GM12878 (cell line): ENCODE results near the gene PGAP3. TPM values are rescaled to one million over a fixed set of nuclear protein-coding genes. Genes with fewer than 3 reads are reported as not detected.
A peak's percentile ranks its signal among the peaks of the same experiment; 100 is the strongest.

Experiments used
- DPF2 ChIP-seq: fragments of 450-650 bp; IDR thresholded peaks from 2 replicates; pipeline ENCODE4 v1.6.1; 2017; ENCODE audit warnings: mild to moderate bottlenecking
- EED ChIP-seq: sonication (generic); IDR thresholded peaks from 2 replicates; pipeline ENCODE4 v1.6.1; 2016; ENCODE audit warnings: antibody characterized with exemption, low read depth
- ETV6 ChIP-seq, 2 experiments: fragments of 450-650 bp in 1 of 2; IDR thresholded peaks in 1 of 2; conservative IDR thresholded peaks in 1 of 2; 2 replicates each; pipeline ENCODE4 v1.6.1; 2014; ENCODE audit warnings: antibody characterized with exemption in 1 of 2, borderline replicate concordance in 1 of 2, low read depth in 1 of 2, mild to moderate bottlenecking in 1 of 2, moderate library complexity in 1 of 2
- GABPA ChIP-seq: IDR thresholded peaks from 2 replicates; pipeline ENCODE4 v1.6.1; 2014; ENCODE audit warnings: antibody characterized with exemption, low read depth, mild to moderate bottlenecking, inconsistent platforms
- MEF2B ChIP-seq: fragments of 450-650 bp; IDR thresholded peaks from 2 replicates; pipeline ENCODE4 v1.6.1; 2018; ENCODE audit warnings: mild to moderate bottlenecking, moderate library complexity; ENCODE audit not compliant: partially characterized antibody, poor library complexity, severe bottlenecking
- NR2C1 ChIP-seq: fragments of 450-650 bp; IDR thresholded peaks from 2 replicates; pipeline ENCODE4 v1.6.1; 2017; ENCODE audit warnings: antibody characterized with exemption, mild to moderate bottlenecking, moderate library complexity
- POLR2AphosphoS2 ChIP-seq: IDR thresholded peaks from 2 replicates; pipeline ENCODE4 v1.6.1; 2011; ENCODE audit warnings: low read depth, mild to moderate bottlenecking, low read length, improper control_type of control experiment, moderate library complexity
- SRF ChIP-seq, 2 experiments: IDR thresholded peaks; 2 replicates each; pipeline ENCODE4 v1.6.1; 2011; ENCODE audit warnings: low read depth in 2 of 2, low read length in 2 of 2, mild to moderate bottlenecking in 1 of 2, moderate library complexity in 1 of 2
- TCF12 ChIP-seq: IDR thresholded peaks from 2 replicates; pipeline ENCODE4 v1.6.1; 2011; ENCODE audit warnings: low read depth, mild to moderate bottlenecking, low read length
- ZNF592 ChIP-seq: fragments of 450-650 bp; IDR thresholded peaks from 2 replicates; pipeline ENCODE4 v1.6.1; 2017; ENCODE audit warnings: mild to moderate bottlenecking, moderate library complexity
- polyA plus RNA-seq, 11 experiments: library from polyadenylated mRNA; depleted of rRNA in 4 of 11; unstranded in 6 of 11; stranded (reverse) in 5 of 11; fragments of >200 nt; fragmentation: Nextera tagmentation in 4 of 11; fragmentation: Illumina TruSeq in 1 of 11; extraction: Ambion mirVana in 4 of 11; extraction: Trizol in 1 of 11; gene quantifications; 1 replicate in 1 of 11; 2 replicates in 10 of 11; pipeline versions ENCODE4 v1.2.1 to v1.2.3, GENCODE V29; 2011 to 2016; ENCODE audit warnings: inconsistent platforms in 2 of 11, missing spikeins in 2 of 11, low read depth in 1 of 11
- total RNA-seq, 4 experiments: library from RNA; depleted of rRNA in 3 of 4; stranded (reverse); fragments of >200 nt in 3 of 4; fragmentation: Illumina TruSeq in 1 of 4; extraction: Trizol in 1 of 4; gene quantifications; 2 replicates each; pipeline versions ENCODE4 v1.2.1 to v1.2.3, GENCODE V29; 2013 to 2021

The PGAP3 gene
- total and polyA plus RNA-seq, 10 of the 15 experiments (the other 5 are each of a cell fraction or from before 2014, with no cell fraction given), result 0.21 to 10.0 (median 5.3) TPM

GRCh38 chr17:39636927-39637736 is 50.7 kb downstream of the PGAP3 start, which contains the start of gene STARD3 (continued):
- no peak for TF ChIP-seq ZNF592
- TF ChIP-seq SRF (IDR thresholded peaks at IDR 0.05; ENCODE audit: low read depth in 2 of 2, low read length in 2 of 2), result peak in 1 of 2 experiments; percentile 71; a peak in 1 of 4 replicates
- no peak for TF ChIP-seq POLR2AphosphoS2
- 0 out of 2 replicates have a peak, but pooled peaks have one; percentile 14 for TF ChIP-seq EED
- TF ChIP-seq DPF2, result peak; percentile 72; the same call in 1 of the 2 replicates
- TF ChIP-seq MEF2B, result peak; percentile 36
- peak; percentile 71 for TF ChIP-seq NR2C1
- no peak for TF ChIP-seq ETV6 (conservative IDR thresholded peaks at IDR 0.05 in 1 of 2, IDR thresholded peaks at IDR 0.05 in 1 of 2; ENCODE audit: borderline replicate concordance in 1 of 2, low read depth in 1 of 2)
- peak; percentile 91 for TF ChIP-seq GABPA
- peak; percentile 48; the same call in 1 of the 2 replicates for TF ChIP-seq TCF12
- TF ChIP-seq, all 136 proteins: peak for 48
